ENCODE measurements around the gene ZNF79. TPM values are rescaled to one million over a fixed set of nuclear protein-coding genes. Genes with fewer than 3 reads are reported as not detected.

The ZNF79 gene
- total and polyA plus RNA-seq, 2 of the 4 experiments (the other 2 are of a cell fraction): 5.6 to 15.4 TPM

DNA sequence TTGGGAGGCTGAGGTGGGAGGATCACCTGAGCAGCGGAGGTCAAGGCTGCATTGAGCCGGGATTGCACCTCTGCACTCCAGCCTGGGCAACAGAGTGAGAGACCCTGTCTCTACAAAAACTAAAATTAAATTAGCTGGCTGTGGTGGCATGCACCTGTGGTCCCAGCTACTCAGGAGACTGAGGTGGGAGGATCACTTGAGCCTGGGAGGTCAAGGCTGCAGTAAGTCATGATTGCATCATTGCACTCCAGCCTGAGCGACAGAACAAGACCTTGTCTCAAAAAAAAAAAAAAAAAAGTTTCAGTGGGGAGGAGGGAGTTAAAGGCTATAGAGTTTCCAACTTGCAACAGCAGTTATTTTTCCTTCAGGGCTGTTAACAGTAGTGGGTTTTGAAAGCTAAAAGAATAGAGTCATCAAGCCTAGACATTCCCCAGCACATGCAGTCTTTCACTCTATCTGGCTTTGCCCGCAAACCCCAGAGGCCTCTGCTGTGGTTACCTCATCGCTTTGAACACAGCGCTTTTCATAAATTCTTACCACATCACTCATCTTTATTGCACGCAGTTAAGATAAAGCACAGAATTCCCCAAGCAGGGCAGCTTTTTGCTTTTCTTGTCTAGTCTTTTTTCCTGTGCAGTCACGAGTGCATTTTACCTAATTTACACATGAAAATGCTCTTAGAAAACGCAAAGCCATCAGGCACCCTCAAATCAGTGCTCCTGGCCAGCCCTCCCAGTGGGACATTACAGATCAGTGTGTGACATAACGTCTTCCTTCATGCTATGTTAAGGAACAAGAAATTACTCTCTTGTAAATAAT, 35.9 kb upstream of the ZNF79 start (continued):
- peak; percentile 94 for TF ChIP-seq BHLHE40 (IDR thresholded peaks at IDR 0.05; ENCODE audit: low read depth, low read length)
- no peak for TF ChIP-seq CHD1 (IDR thresholded peaks at IDR 0.05; ENCODE audit: low read depth, low read length)
- no peak for TF ChIP-seq POLR2A (IDR thresholded peaks at IDR 0.05; ENCODE audit: low read depth, low read length)
- TF ChIP-seq NFE2L2 (IDR thresholded peaks at IDR 0.05; ENCODE audit: low read depth, low read length): no peak

DNA sequence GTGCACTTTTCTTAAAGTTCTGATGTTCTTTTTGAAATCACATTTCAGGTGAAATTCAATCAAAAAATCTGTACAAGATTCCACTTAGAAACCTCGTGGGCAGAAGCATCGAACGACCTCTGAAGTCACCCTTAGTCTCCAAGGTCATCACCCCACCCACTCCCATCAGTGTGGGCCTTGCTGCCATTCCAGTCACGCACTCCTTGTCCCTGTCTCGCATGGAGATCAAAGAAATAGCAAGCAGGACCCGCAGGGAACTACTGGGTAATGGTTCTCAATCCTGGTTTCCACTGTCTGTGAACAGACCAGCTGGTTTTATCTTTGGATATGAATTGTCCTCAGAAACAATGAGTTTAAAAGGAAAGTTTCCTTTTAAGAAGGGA, 35.3 kb upstream of the ZNF79 start:
- no peak for TF ChIP-seq NFE2L2 (IDR thresholded peaks at IDR 0.05; ENCODE audit: low read depth, low read length)
- no TSS peak for BruUV-seq (replicated peaks)
- Histone ChIP-seq H2AK5ac (ENCODE audit: low read depth, low read length) (peak overlapping the region; percentile 86), H4K8ac (ENCODE audit: low read depth in 2 of 2, low read length in 2 of 2) (peak overlapping the region in 1 of 2 experiments; percentile 43; a peak in 1 of 4 replicates), H2AFZ (replicated peaks; ENCODE audit: low read length, poor library complexity) (no peak overlapping the region), H3K79me1 (ENCODE audit: low read depth in 1 of 2, low read length in 2 of 2) (no peaks in the 10 kb centered on the region), H2AK9ac (replicated peaks; ENCODE audit: low read depth, low read length, poor library complexity) (no peak overlapping the region), H3K14ac (replicated peaks; ENCODE audit: low read depth, low read length) (no peak overlapping the region; the same call in 1 of the 2 replicates), H3K27ac (ENCODE audit: insufficient read depth, low read length) (peak overlapping the region; percentile 83; the same call in 1 of the 2 replicates), H3K23ac (ENCODE audit: low read depth, low read length) (peak overlapping the region; percentile 30; the same call in 1 of the 2 replicates), H4K20me1 (ENCODE audit: insufficient read depth, low read length) (peaks cover 9% of the 10 kb centered on the region; the same call in 1 of the 2 replicates), H2BK120ac (ENCODE audit: low read depth, low read length) (peak overlapping the region; percentile 57; the same call in 1 of the 2 replicates), H3K18ac (ENCODE audit: low read depth, low read length) (peak overlapping the region; percentile 93), H3K9me1 (ENCODE audit: insufficient read depth, low read length) (peaks cover 11% of the 10 kb centered on the region), H3K9me3 (ENCODE audit: control insufficient read depth, insufficient read depth, low read length) (no peaks in the 10 kb centered on the region), H3K4ac (ENCODE audit: low read depth, low read length) (peak overlapping the region; percentile 49), H3K56ac (ENCODE audit: extremely low read depth, insufficient read depth, low read length) (no peak overlapping the region), H3K4me1 (ENCODE audit: control insufficient read depth, insufficient read depth, low read length) (peaks cover 5% of the 10 kb centered on the region), H2BK15ac (ENCODE audit: low read depth, low read length) (peak overlapping the region; percentile 55; the same call in 1 of the 3 replicates), H4K91ac (ENCODE audit: insufficient read depth, low read depth, low read length) (peak overlapping the region; percentile 42; the same call in 1 of the 2 replicates), H2BK5ac (ENCODE audit: low read depth, low read length, poor library complexity, severe bottlenecking) (peak overlapping the region; percentile 71), H3K36me3 (ENCODE audit: control insufficient read depth, insufficient read depth, low read length) (no peaks in the 10 kb centered on the region), H4K5ac (ENCODE audit: low read depth, low read length) (peak overlapping the region; percentile 85), H2BK20ac (ENCODE audit: low read depth, low read length) (peak overlapping the region; percentile 45), H3K4me3 (ENCODE audit: insufficient read depth, low read depth, low read length) (no peak overlapping the region), H3K9ac (ENCODE audit: low read depth, low read length) (no peak overlapping the region), H3K27me3 (ENCODE audit: control insufficient read depth, insufficient read depth, low read length) (peaks cover 19% of the 10 kb centered on the region), H3K4me2 (ENCODE audit: low read depth, low read length) (peak overlapping the region; percentile 91)
- dilution Hi-C loops (cut with HindIII; ENCODE audit: low sequenced_read_pairs, unreplicated experiment) (no loop called here), intact Hi-C loops (cut with micrococcal nuclease) (loop anchor here (2.0 kb wide), 1 partner anchor 174 kb away; no protein-coding TSS in a partner anchor), in situ Hi-C loops (cut with MboI; ENCODE audit: low sequenced_read_pairs) (loop anchor here (25.0 kb wide), 1 partner anchor 452 kb away; no protein-coding TSS in a partner anchor)
- WGBS, 2 experiments (ENCODE audit: extremely low coverage in 2 of 2, insufficient read length in 1 of 2): 73% methylated on average over 3 of the region's 6 CpGs; no CpG with 5 or more reads in 1 of the 2 experiments
- POLR2A ChIA-PET (ENCODE audit: unreplicated experiment): no interaction called here
- DNase-seq: no peak
- CTCF ChIA-PET: interaction anchor here (0.6 kb wide), 1 partner anchor 17 kb away, joined by 4 read pairs; no protein-coding TSS in a partner anchor
- ATAC-seq (ENCODE audit: low read depth): no peak; the same call in 1 of the 2 replicates

Data from IMR-90 (cell line).